GM21737 (cell line): Measurements from ENCODE around the gene MYRIP.
"Not testable (repeated sequence)": the region's sequence is repeated elsewhere in the genome, so short reads cannot be mapped to it uniquely, and the experiment has no call there.

ENCODE experiments used
- ATAC-seq: cut with Tn5 transposase; IDR thresholded peaks from one replicate; pipeline ENCODE4 v1.9.1; 2021; ENCODE audit warnings: mild to moderate bottlenecking, moderate library complexity; ENCODE audit not compliant: unreplicated experiment

Gene MYRIP

DNA sequence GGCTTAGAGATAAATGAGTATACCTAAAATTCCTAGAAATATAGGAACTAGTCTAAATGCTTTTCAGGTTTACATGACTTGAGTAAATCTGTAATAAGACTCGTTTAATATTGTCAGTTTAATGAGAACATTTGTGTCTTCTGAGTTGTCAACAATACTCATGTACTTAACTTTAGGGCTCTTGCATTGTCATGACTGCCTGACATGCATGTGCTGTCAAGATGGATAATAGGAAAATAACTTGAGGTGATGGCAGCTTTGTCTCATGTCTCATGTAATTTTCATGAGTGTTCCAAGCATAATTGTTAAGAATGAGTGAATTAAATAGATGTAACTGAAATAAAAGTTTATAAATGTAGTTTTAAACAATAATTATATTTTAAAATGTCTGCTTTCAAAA, 455.0 kb downstream of the MYRIP start:
- ATAC-seq = no peak

DNA sequence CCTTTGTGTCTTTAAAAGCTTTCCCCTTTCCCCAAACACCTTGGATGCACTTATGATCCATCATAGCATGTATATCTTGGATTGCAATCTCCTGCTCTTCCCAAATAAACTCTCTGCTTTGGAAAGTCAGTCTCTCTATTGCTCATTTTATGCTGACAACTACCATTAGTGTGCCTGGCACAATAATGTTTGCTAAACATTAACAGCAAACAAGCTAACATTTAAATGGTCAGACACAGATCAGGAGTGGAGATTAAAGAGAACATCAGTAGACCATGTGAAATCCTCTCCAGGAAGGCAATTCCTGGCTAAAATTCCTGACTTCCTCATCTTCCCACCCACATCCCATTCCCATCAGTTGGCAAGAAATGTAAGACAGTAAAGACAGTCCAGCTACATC, 455.8 kb downstream of the MYRIP start:
- ATAC-seq = no peak

DNA sequence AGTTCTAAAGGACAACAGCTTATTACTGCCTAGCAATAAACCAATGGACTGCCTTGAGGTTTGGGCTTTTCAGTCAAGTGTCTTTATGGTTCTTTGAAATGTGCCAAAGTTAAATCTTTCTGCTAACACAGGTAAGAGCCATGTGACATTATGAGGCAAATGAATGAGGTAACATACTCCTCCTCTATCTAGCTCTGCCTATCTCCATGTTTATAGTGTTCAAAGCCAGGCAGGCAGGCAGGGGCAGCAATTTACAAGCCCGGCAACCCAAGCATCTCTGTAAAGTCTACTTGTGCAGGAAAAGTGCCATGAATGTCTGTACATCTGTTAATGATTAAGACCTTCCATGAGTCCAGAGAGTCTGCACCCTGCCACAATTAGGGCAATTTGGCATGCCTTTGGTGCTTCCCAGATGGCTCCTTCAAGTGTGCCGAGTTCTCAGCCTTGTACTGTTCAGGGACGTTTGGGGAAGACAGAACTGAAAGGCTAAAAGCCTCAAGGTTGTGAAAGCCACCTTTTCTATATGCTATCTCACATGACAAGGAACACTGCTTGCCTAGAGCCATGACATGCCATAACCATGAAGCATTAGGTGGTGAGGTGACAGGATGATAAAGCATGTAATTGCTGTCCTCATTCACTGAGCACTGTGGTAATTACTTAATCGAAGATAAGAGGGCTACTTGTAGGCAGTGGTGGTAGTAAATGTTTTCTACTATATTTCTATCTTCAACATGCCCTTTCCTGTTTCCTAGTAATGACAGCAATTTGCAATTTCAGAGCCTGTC, 458.7 kb downstream of the MYRIP start:
- no peak for ATAC-seq

DNA sequence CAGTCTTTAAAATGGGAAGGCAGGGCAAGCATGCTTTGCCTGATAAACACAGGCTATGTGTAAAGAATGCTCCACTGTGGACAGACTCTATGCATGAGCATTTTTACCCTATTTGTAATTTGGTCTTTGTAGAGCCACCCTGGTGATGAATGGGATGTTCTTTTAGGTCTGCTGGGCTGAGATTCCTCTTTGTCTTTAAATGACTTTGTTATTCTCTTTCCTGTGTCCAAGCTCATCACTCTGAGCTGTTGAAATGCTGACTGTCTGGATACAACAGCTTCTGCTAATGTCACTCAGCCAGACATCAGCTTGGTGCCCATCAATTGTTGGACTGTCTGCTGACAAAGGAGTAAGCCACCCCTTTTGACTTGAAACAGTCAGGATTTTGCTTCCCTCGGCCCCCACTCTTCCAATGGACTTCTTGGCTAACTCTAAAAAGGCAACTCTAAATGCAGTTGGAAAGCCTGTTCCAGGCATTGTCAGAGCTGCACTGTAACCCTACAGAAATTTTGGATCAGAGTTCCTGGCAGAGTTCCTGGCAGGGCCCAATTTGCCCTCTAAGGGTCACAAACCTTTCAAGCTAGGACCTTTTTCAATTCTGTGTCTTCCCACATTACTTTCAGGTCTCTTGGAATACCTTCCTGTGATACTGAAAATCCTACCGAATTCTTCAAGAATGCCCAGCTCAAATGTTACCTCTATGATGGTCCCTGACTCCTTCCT, 459.6 kb downstream of the MYRIP start:
- no peak for ATAC-seq

DNA sequence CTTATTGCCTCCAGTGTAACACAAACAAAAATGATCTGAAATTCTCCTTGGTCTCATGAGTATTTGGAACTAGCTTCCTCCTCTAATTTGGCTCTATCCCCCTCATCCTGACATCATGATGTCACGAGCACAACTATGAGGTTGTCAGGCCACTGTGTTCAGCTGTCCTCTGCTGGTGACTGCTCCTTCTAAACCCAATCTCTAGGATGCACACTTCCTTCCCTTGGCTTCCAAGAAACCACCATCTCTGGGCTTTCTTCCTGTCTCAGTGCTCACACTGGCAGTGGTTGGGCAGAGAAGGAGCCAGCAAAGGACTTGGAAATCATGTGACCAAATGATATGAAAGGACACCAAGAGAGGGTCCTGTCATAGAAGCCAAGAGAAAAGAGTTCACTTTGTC, 469.4 kb downstream of the MYRIP start:
- no peak for ATAC-seq

DNA sequence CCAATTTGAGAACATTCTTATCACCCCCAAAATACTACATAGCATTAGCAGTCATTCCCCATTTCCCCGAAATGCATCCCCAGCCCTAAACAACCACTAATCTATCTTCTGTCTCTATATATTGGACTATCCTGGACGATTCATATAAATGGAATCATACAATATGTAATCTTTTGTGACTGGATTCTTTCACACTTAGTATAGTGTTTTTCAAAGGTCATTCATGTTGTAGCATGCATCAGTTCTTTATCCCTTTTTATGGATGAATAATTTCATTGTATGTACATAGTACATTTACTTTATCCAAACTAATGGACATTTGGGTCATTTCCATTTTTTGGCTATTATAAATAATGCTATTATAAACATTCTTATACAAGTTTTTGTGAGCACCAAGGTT, 472.6 kb downstream of the MYRIP start:
- no peak for ATAC-seq

DNA sequence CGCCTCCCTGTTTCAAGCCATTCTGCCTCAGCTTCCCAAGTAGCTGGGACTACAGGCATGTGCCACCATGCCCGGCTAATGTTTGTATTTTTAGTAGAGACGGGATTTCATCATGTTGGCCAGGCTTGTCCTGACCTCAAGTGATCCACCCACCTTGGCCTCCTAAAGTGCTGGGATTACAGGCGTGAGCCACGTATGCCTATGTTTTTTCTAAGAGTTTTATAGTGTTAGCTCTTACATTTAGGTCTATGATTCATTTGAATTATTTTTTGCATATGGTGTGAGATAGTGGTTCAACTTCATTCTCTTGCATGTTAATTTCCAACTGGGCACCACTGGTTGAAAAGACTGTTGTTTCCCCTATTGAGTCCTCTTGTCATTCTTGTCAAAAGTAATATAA, 473.6 kb downstream of the MYRIP start:
- not testable (repeated sequence) for ATAC-seq

DNA sequence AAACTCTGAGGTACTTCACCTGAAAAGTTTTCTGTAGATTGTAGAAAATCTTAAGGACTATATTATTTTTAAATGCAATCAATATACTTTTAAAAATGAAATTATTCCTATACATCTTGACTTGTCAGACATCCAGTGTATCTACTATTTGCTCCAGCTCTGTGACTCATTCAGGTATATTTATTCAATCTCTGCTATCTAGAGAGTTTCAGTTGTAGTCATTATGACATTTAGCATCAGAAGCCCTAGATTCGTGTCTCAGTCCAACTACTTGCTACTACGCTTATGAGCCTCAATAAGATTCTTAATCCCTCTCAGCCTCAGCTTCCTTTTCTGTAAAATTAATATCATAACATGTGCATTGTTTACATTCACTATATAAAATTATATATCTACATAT, 477.8 kb downstream of the MYRIP start:
- no peak for ATAC-seq

DNA sequence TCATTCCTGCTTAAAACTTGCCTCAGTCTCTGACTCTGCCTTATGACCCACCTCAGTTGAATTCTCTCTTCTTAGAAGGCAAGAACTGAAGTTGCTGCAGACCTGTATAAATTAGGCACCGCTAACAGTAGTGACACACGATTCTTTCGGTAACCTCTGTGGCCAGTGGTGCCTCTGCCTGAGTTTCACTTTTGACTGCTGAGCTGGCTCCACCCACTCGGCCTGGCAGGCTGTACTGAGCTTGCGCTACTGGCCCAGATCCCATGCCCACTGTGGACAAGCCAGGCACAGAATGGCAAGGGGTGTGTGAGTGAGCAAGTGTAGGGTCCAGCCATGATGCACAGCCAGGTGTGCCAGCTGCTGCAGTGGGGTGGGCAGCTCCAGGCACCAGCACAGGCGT, 481.0 kb downstream of the MYRIP start:
- ATAC-seq = no peak

DNA sequence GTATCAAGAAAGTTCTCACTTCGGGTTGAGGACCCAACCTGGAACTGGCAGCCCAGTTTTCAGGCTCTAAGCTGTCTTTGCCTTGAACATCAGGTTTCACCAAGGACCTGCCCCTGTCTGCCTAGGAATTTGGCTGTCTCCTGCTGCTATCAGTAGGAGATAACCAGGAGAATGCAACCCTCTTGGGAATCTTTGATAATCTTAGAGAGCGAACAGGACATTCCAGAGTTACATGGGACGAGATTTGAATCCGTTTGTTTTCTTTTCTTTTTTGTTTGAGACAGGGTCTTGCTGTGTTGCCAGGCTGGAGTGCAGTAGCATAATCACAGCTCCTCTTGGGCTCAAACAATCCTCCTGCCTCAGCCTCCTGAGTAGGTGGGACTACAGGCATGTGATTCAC, 482.1 kb downstream of the MYRIP start:
- ATAC-seq = no peak

DNA sequence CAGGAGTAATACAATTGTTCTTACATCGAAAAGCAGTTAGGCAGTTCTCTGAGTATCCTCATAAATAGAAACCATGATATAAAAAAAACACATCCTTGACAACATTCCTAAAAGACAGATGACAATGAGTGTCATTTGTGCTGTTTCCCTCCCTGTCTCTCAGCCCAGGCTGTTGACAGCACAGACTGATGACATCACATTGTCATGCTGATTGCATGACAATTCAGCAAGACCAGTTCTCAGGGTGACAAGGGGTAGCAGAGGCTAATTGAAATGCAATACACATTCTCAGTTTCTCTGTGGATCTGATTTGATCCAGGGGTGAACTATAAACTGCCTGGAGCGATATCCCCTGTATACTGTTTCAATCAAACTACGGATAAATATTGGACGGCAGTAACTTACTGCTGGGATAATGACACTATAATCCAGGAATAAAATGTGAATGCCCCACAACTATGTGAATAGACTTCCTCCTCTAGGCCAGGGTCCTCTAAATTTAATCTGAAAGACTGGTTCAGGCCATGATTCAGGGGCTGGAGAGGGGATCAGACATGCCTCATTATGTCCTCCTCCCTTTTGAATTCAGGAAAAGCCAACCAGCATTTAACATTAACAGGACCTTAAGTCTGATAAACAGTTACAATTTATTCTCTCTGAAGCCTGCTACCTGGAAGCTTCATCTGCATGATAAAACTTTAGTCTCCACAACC, 483.4 kb downstream of the MYRIP start:
- ATAC-seq = no peak

DNA sequence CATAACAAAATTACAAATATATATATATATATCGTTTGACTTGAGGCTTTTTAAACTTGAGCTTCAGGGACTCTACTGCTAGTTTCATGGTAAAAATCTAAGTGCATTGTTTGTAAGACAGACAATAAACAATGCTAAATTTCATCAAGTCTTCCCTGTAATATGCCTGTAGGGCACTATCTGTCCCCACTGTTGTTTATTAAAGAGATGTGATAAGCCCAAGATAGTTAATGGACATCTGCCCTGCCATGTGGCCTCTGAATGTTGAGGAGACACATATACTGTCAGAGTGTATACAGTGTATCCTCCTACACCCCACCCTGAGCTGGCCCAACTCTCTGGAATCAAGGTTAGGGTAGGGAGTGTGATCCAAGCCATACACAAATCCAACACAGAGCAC, 485.0 kb downstream of the MYRIP start:
- ATAC-seq = no peak

DNA sequence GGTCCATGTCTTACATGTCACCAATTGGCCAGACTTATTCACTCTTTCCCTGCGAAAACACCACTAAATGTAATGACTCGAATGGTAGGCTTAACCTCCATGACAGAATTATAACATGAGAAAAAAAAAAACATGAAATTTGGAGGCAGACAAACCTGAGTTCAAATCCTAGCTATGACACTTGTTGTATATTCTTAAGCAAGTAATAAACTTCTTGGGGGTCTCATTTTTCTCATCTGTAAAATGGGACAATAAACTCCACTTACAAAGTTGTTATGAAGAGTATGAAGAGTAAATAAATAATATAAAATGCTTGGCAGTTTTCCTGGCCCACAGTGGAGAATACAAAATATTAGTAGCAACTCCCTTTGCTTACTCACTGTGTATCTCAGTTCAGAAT, 488.7 kb downstream of the MYRIP start:
- no peak for ATAC-seq

DNA sequence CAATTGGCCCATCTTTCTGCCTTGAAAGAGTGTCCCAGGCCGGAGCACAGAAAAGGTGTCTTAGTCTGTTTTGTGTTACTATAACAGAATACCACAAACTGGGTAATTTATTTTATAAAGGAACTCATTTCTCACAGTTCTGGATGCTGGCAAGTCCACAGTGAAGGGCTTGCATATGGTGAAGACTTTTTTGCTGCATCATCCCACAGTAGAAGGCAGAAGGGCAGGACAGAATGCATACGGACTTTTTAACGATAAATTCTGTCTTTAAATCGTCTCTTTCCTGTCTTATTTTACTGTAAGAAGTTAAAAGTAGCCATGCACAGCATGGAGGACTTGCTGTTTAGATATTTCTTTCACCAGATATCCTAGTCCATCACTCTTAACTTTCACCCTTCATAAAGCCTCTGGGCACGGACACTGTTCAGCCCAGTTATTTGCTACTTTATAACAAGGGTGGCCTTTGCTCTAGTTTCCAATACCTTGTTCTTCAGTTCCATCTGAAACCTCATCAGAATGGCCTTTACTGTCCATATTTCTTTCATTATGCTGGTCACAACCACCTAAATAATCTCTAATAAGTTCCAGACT, 489.8 kb downstream of the MYRIP start:
- no peak for ATAC-seq

DNA sequence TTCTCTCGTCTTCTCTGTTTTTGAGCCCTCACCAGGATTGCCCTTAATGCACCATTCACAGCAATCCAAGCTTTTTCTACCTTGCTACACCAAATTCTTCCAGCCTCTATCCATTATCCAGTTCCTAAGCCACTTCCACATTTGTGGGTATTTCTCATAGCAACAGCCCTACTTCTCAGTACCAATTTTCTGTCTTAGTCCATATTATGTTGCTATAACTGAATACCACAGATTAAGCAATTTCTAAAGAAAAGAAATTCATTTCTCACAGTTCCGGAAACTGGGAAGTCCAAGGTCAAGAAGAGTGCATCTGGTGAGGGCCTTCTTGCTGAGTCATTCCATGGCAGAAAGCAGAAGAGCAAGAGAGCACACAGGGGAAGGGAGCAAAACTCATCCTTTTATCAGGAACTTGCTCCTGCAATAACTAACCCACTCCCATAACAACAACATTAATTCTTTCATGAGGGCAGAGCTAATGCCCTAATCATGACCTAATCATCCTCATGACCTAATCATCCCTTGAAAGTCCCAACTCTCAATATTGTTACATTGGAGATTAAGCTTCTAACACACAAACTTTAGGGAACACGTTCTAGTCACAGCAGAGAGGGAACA, 490.4 kb downstream of the MYRIP start:
- ATAC-seq = no peak

DNA sequence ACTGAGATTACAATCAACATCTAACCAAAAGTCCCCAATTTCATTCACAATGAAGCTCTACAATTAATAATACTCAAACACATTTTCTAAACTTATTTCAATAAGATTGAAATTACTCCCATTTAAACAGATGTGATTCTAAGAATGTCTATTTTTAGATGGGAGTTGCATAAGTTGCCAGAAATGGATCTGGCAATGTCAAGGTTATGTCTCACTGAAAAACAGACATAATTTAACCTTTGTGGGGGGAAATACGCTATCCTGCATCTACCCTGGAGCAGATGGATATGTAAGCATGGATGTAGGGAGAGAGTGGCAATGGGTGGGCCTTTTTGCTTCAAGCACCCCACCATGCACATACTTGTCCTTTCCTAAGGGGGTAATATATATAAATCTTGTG, 493.4 kb downstream of the MYRIP start:
- ATAC-seq = no peak

DNA sequence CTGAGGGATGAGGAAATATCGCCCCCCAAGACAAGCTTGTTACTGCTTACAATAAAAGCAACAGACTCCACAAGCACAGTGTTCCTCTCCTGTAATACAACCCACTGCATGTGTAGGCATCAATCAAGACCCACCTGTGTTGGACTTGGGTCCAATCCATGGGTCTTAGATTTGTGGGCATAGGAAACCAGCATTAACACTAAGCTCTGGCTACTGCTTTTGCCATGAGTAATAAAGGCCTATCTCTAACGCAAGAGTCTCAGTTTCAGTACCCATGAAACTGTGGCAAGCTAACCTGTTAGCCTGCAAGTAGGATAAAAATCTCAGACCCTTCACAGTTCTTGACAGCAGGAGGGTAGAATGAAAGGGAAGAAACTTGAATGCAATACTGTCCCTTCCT, 494.9 kb downstream of the MYRIP start:
- no peak for ATAC-seq

DNA sequence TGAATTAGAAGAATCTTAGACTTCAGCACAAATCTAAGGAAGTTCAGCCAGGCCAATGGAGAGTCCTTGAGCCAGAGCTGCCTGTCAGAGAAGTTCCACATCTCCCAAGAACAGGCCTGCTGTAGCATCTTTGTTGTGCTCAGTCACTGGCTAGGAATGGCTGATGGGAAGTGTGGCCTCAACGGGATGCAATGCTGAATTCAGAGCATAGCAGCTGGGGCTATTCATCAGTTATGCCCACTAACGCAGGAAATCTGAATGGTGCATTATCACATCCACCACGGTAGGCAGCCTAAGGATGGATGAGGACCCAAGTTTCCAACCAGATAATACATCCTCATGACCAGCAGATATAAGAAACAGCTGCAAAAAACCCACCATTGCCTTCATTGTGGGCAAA, 496.9 kb downstream of the MYRIP start:
- no peak for ATAC-seq

DNA sequence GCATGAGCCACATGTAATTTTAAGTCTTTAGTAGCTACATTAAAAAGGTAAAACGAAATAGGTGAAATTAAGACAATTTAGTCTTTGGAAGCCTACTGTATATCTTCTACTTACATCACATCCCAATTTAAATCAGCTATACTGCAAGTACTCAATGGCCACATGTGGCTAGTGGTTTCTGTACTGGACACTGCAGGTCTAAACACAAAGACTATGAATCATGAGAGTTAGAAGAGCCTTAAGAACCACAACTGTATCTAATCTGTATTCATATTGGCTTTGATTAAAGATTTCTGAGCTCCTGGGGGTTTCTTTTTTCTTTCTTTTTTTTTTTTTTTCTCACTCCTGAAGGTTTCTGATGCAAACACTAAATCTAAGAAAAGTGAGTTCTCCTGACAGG, 497.8 kb downstream of the MYRIP start:
- no peak for ATAC-seq

DNA sequence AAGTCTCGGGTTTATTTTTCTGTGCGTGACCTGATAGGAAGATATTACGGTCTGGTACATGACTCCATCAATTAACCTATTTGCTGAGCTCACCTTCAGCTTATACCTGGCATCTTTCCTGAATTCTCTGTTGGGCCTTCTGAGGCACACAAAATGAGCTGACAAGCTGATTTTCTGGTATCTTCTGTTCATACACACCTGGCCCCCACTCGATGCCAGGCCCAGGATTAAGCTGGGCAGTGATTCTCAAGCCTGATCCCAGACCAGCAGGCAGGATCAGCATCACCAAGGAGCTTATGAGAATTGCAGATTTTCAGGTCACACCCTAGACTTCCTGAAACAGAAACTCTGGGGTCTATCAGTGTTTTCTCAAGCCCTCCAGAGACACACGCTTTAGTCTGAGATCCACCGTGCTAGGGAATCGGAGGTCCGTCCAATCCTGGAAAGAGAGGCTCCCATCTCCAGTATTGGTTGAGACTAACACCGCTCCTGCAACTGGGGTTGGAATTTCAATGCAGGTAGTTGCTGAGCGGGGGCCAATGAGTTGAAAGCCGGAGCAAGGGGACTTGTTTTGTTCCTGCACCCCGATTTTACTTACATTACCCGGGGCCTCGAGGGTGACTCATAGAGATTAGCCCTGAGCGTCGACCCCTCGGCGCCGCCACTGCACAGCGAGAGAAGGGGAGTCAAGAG, 499.5 kb downstream of the MYRIP start:
- ATAC-seq = peak; percentile 1
